Kidney tubule cell (primary cell): Measurements from ENCODE around the gene NDUFS4.
"Not testable (repeated sequence)": the region's sequence is repeated elsewhere in the genome, so short reads cannot be mapped to it uniquely, and the experiment has no call there.

Source experiments
- DNase-seq: peaks from one replicate; pipeline ENCODE4 v3.0.0-alpha.2; 2018; ENCODE audit warnings: low spot score

NDUFS4 gene

DNA sequence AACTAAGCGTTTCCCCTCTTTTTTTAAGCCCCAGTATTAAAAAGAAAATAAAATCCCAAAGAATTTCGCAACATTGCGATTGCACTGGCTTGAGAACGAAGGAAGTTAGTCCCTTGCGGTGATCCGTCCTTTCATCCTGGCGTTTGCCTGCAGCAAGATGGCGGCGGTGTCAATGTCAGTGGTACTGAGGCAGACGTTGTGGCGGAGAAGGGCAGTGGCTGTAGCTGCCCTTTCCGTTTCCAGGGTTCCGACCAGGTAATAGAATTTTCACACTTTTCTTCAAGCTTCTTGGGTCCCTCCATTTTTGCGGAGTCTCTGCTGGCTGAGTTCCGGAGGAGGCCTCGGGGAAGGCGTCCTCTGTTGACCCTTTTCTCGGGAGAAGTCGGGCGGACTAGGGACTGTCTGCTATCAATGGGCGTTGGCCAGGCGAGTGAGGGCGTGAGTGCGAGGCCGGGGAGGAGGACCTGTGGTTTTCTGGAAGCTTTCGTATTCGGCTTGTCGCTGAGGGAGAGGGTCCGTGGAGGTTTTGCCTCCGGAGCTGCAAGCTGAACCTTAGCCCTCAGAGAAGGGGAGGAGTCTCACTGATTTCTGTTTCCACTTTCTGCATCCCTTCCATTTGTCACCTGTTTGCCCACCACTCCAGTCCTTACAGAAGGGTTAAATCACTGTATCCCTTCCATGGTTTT is at the start of gene NDUFS4:
TSS of gene NDUFS4 (plus strand) at position 134 of the 686 bp plus-strand sequence. CDS start at position 158, 24 bp downstream.
- peak; percentile 87 for DNase-seq

DNA sequence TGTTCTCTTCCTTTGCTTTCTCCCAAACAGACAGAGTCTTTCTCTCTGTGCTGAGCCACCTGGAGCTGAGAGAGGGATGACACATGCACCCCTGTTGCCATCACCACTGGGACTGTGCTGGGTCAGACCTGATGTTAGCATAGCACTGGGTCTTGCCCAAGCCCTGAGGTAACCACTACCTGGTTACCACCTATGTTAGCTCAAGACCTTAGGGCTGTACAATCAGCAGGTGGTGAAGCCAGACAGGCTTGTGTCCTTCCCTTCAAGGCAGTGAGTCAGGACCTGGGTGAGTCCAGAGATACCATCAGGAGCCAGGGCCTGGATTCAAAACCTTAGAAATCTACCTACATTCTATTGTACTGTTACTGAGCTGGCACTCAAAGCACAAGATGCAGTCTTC is 47.9 kb upstream of the NDUFS4 start:
- DNase-seq: no peak

DNA sequence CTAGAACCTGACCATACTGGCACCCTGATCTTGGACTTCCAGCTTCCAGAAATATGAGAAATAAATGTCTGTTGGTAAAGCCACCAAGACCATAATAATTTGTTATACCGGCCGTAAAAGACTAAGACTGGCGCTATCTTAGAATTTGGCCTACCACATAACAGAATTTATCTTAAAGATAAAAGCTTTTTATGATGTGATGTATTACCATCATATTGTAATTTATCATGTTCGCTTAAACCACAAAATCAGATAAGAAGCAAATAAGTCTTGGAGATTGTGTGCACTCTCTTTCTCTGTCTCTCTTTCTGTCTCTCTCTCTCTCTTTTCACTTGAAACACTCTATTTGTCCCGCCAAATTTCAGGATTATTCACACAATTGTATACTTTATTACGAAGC is 44.5 kb upstream of the NDUFS4 start:
- no peak for DNase-seq

DNA sequence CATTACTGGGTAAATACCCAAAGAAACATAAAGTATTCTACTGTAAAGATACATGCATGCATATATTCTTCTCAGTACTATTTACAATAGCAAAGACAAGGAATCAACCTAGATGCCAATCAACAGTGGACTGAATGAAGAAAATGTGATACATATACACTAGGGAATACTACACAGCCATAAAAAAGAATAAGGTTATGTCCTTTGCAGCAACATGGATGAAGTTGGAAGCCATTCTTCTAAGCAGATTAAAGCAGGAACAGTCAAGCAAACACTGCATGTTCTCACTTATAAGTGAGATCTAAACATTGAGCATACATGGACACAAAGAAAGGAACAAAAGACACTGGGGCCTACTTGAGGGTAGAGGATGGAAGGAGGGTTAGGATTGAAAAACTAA is 39.6 kb upstream of the NDUFS4 start:
- DNase-seq: no peak

DNA sequence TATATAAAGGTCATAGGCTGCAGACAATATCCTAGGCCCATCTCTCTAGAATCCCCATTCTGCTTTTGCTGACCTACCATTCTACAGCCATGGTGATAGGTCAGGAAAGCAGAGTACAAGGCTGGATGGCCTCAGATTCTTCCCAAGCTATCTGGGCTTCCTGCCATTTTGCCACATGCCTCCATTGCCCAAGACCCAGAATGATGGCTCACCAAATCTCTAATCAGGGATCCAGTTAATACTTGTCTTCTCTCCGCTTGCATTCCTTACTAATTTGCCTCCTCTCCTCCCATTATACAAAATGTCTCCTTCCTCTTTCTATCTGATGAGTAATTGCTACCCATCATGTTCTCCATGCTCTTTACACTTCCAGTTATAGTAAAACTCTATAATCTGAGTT is 22.7 kb upstream of the NDUFS4 start:
- DNase-seq: no peak

DNA sequence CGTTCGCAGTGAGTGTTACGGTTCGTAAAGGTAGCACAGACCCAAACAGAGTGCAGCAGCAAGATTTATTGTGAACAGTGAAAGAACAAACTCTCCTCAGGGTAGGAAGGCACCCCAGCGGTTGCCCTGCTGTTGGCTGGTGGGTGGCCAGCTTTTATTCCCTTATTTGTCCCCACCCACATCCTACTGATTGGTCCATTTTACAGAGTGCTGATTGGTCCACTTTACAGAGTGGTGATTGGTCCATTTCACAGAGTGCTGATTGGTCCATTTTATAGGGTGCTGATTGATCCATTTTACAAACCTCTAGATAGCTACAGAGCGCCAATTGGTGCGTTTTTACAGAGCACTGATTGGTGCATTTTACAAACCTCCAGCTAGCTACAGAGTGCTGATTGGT is 19.7 kb upstream of the NDUFS4 start:
- DNase-seq: not testable (repeated sequence)

DNA sequence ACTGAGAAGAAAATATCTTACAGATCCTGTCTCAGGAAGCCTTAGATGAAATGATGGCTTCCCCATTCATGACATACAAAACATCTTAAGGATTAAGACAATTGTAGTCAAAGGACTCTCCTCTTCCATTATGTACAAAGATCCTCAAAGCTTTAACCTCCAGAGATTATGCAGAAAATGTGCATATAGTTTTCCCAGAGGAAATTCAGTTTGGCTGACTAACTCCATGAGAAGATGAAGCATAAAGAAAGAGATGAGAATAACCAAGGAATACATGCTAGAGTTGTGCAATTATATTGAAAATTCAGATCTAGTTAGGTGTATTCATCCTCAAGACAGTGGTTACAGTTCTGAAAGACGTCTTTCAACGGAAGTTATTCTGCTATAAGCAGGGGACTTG is 18.6 kb upstream of the NDUFS4 start:
- DNase-seq: no peak

DNA sequence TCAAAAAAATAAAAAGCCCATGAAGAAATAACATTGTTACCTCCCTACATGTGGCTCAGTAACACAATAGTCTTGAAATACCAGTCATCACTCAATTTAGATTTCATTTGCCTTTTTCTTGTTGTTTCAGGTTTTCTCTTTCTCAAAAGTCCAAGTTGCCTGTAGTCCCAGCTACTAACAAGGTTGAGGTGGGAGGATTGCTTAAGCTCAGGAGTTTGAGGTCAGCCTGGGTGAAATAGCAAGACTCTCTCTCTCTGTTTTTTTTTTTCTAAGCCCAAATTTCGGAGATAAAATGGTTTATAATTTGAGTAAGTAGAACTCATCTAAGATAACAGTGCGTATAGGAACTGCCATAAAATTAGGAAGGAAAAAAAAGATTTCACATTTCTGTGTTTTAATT is 17.5 kb upstream of the NDUFS4 start:
- no peak for DNase-seq

DNA sequence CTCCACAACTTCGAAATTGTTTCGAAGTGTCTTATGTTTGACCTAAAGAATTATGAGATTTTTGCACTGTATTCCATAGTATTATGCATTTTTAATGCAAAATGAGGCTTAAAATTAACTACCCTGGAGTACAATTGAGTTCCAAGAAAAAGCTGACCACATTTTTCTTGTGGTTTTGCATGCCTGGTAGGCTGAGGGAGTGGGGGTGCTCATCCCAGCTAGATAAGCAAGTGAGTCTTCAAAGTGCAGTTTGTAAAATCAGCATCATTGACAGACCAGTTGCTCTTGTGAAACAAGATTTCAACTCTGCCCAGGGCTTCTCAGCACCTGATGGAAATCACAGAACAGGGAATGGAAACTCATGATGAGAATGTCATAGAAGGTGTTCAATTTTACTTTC is 17.0 kb upstream of the NDUFS4 start:
- DNase-seq: no peak

DNA sequence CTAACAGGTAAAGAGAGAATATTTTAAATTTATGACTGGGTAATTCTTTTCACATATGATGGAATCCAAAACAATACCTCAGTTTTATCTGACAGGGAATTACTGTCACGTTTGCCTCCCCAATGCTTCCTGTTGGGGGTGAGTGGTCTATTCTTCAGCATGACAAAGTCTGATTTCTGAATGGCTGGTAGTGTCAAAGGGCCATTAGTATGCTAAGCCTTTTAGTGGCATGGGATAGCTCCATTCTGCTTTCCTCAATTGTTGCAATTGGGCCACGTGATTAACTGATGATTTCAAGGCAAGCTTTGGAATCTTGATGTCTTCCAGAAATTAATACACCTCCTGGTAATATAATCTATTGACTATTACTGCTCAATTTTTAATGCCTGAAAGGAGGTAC is 14.7 kb upstream of the NDUFS4 start:
- DNase-seq: no peak

DNA sequence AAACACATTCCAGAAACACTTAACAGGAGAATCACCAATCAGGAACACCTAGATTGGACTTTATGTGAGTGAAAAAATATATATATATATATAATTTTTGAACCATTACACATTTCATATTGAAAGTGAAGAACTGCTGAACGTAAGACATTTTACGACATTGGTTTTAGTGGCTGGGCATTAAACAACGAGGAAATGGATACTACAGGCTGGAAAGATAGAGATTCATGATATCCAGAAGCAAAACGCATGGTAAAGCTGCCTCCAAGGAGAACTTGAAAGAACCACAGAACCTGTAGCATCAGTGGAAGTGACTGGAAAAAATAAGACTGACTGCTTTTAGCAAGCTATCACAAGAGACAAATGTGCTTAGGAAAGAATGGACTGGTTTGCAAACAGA is 13.2 kb upstream of the NDUFS4 start:
- no peak for DNase-seq

DNA sequence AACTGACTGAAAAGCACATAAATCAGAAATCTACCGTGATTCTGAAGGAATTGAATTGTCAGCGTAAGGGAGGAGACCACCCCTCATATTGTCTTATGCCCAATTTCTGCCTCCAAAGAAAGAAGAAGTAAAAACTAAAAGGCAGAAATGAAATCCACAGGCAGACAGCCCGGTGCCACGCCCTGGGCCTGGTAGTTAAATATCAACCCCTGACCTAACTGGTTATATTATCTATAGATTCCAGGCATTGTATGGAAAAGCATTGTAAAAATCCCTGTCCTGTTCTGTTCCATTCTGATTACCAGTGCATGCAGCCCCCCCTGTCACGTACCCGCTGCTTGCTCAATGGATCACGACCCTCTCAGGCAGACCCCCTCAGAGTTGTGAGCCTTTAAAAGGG is 11.9 kb upstream of the NDUFS4 start:
- not testable (repeated sequence) for DNase-seq

DNA sequence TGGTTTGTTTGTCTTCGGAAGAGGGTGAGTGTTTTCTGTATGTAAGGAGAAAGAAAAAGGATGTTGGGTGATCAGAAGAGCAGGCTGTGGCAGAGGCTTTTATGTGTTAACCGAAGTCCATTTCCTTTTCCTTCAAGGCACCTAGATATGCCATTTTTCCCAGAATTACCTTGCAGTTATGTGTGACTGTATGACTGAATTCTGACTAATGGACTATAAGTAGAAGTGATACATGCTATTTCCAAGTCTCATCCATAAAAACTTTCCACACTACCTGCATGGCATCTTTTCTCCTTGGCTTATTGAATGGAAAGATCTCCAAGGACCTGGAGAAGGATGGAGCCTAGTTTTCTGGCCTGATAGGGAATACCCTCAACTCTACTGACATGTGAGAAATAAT is 10.6 kb upstream of the NDUFS4 start:
- peak; percentile 30 for DNase-seq

DNA sequence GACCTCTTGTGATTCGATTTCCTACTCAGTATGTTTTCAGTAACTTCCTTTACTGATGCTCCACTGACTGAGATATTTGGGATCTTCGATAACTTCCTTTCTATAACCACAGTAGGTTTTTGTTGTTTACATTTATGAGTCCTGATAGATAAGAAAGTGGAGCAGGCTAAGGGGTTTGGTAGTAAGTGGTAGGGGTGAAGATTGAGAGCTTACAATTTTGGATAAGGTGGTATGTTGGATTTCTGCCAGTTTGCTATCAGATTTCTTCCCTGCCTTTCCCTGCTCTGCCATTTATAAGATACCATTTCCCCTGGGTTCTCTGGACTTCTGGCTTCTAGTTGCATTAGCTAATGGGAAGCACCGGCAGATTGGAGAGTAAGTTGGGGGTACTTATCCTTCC is 7.9 kb upstream of the NDUFS4 start:
- no peak for DNase-seq

DNA sequence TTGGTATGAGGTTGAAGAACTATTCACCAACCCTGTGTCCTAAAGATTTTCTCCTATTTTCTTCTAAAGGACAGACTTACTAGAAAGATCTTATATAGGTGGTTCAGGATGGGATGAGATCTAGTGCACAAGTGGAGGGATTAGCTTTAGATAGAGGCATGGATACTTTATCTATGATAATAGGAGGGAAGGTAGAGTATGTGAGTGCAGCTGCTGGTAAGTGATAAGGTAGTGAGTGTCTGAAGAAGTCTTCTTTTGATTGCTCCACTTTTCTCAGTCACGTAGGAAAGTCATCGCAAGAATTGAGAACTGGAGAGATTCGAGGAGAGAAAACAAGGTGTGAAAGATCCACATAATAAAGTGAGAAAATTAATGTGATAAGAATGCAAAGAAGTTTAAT is 6.0 kb upstream of the NDUFS4 start:
- no peak for DNase-seq

DNA sequence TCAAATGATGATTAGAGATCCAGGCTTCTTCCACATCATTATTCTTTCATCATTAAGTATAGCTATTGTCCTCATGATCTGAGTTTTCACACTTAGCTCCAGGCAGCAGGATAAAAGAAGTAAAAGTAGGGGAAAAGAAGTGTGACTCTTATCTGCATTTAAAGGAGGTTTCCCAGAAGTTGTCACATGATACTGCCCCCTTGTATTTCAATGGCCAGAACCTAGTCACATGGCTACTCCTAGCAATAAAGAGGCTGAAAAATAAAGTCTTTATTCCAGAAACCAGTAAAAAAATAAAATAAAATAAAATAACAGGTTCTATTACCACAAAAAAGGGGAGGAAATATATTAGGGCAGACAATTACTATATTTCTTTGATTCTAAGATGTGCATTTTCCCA is 5.3 kb upstream of the NDUFS4 start:
- DNase-seq: no peak

DNA sequence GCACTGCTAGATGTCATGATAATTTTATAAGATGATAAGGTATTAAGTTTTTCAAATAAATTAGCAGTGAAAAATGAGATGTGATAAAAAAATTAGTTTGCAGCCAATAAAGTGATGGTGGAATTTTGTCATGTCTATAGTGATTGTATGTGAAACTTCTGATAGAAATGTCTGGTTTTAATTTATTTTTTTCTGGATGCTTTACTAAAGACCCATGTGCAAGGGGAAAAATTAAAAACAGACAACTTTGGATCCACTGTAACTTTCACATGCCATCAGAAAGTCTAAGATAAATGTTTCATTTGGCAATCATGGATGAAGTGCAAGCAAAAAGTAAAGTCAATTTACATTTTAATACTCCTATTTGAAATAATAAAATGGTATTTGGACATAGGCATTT is 4.4 kb upstream of the NDUFS4 start:
- no peak for DNase-seq

DNA sequence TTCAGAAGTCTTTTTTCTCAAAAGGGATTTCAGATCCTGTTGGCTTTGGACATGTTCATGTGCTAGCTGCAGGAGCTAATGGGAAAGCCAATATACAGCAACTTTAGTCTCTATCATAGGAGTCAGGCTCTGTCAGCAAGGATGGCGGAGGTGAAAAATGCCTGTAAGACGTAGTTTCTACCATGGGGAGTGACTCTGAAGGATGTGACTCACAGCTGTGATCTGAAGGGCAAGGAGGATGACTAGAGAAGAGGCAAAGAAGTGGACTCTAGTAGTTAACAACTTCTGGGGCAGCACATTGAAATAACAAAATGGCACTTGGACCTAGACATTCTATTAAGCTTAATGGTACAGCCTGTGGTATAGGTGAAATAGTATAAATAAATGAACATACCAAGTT is 3.1 kb upstream of the NDUFS4 start:
- peak; percentile 30 for DNase-seq

DNA sequence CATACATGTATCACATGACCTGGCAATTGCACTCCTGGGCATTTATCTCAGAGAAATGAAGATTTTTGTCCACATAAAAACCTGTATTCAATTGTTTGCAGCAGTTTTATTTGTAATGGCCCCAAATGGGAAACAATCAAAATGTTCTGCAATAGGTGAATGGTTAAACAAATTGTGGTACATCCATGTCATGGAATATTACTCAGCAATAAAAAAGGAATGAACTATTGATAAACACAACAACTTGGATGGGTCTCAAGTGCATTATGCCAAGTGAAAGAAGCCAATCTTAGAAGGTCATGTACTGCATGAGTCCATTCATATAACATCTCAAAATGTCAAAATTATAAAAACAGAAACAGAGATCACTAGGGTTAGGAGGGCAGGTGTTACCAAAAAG is 1.5 kb upstream of the NDUFS4 start:
- no peak for DNase-seq

DNA sequence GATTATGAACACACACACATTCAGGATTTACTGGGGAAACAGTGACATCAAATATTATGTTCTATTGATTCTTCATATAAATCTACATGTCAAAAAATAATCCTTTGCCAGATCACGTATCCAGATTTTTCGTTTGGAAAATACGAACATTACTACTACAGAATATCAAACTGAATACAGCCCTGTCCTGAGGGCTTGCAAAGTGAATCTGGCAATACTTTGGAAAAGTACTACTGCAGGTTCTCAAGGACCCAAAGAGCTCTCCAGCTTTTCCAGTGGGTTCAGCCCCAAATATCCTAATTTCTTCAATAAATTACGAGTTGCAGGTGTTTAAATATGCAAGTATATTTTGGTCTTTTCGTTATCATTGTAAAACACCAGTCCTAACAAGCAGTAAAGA is 411 bp upstream of the NDUFS4 start:
- DNase-seq: no peak

DNA sequence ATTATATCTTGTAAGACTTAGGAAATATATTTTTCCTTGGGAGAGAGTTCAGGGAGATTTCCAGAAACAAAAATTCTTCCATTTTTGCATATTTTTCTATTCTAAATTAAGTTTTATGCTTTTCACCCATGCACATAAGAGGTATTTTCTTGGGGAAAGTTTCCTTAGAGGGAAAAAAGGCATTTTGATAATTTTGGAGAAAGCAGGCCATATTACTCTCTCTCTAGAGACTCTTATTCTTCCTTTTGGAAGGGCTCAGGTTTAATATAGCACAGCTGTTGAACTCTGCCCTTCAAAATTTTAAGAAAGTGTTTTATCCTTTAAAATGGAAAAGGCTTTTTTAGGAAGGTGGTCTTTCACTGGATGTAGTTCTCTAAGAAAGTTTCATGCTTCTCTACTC is 8.0 kb downstream of the NDUFS4 start:
- DNase-seq: no peak

DNA sequence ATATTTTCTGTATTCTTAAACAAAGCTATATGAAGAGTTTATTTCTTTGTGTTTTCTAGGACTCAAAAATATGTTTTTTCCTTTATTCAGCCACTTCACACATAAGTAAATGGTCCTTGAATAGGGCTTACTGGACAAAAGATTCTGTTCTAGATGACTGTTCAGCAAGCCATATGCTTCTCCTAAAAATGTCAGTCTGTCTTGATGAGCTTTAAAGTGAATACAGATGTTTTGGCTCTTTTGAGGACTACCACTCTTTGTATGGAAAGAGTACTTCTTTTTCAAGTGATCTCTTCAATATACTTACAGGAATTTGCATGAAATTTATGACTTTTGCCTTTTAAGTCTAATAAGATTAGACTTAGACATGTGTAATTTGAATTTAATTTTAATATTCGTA is 8.4 kb downstream of the NDUFS4 start:
- DNase-seq: no peak

DNA sequence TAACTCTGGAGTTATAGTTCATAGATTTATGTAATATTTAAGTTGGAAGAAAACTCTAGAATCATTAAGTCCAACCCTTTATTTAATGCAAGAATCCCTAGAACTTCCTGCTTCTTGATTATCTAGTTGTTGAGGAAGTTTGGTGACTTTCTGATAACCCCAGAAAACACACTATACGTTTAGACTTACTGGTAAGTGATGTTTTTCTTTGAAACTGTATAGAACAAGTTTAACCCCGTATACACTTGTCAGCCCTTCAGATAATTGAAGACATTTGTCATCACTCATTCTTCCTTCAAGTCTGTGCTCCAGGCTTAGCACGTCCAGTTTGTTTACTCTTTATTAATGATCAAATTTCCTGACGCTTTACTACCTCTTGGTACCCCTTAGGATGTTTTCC is 9.0 kb downstream of the NDUFS4 start:
- no peak for DNase-seq

DNA sequence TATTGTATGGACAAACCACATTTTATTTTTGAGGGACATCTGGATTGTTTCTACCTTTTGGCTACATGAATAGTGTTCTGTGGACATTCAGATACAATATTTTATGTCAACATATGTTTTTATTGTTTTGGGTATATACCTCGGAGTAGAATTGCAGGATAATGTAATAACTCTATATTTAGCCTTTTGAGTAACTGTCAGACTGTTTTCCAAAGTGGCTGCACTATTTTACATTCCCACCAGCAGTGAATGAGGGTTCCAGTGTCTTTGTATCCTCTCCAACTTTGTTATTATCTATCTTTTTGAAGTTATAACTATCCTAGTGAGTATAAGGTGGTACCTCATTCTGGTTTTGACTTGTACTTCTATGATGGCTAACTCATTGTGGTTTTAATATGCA is 11.0 kb downstream of the NDUFS4 start:
- DNase-seq: no peak

DNA sequence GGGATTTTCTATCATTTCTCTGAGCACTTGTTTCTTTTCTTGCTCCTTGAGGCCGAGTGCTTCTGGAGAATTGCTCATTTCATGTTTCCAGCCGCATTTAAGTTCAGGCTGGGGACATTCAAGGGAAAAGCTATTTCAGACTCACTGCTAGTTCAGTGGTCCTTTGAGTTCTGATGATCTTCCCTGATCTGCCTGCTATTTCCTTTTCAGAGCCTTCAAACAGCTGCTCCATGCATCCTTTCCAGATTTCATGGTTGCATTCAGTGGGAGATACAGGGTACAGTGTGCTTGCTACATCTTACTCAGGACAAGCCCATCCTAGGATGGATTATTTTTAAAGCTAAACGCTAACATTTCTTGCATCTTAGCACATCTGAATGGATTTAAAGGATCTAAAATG is 14.7 kb downstream of the NDUFS4 start:
- no peak for DNase-seq
